ENCODE results near the gene UNC13B. TPM values are rescaled to one million over a fixed set of nuclear protein-coding genes. Genes with fewer than 3 reads are reported as not detected.
"Not testable (repeated sequence)": the region's sequence is repeated elsewhere in the genome, so short reads cannot be mapped to it uniquely, and the experiment has no call there.

The UNC13B gene
- polyA plus RNA-seq, 1 experiment = 13.2 TPM

DNA sequence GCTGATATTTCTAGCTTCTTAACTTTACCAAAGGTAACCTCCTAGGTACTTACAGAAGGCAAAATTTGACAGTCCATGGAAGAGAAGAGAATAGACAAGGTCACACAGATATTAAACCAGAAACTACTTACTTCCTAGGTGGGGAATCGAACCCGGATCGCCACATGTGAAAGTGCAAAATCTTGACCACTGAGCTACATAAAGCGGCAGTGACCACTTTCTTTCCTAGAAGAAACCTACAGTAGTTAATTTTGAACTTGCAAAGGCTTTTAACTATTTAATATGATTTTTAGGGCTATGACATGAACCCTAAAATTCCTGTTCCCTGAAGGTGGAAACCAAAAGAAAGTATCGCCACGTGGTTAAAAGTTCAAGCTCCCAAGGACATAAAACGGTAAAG is 25.8 kb upstream of the UNC13B start:
- ChIA-PET POLR2A (no interaction called here), CTCF (interaction anchor here (0.6 kb wide), 1 partner anchor 608 kb away, joined by 3 read pairs; no protein-coding TSS in a partner anchor)
- Histone ChIP-seq H3K27me3 (ENCODE audit: control insufficient read depth, insufficient read depth, low read length) (peaks cover 2% of the 10 kb centered on the region; the same call in 1 of the 2 replicates), H3K4me3 (ENCODE audit: low read depth, low read length) (no peak overlapping the region), H3K36me3 (ENCODE audit: control insufficient read depth, insufficient read depth, low read length) (no peaks in the 10 kb centered on the region)
- TF ChIP-seq, protein P1, sequence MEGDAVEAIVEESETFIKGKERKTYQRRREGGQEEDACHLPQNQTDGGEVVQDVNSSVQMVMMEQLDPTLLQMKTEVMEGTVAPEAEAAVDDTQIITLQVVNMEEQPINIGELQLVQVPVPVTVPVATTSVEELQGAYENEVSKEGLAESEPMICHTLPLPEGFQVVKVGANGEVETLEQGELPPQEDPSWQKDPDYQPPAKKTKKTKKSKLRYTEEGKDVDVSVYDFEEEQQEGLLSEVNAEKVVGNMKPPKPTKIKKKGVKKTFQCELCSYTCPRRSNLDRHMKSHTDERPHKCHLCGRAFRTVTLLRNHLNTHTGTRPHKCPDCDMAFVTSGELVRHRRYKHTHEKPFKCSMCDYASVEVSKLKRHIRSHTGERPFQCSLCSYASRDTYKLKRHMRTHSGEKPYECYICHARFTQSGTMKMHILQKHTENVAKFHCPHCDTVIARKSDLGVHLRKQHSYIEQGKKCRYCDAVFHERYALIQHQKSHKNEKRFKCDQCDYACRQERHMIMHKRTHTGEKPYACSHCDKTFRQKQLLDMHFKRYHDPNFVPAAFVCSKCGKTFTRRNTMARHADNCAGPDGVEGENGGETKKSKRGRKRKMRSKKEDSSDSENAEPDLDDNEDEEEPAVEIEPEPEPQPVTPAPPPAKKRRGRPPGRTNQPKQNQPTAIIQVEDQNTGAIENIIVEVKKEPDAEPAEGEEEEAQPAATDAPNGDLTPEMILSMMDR (IDR thresholded peaks at IDR 0.05; ENCODE audit: insufficient read depth, low read depth, low read length) = no peak
- DNase-seq (ENCODE audit: low read depth) = no peak

DNA sequence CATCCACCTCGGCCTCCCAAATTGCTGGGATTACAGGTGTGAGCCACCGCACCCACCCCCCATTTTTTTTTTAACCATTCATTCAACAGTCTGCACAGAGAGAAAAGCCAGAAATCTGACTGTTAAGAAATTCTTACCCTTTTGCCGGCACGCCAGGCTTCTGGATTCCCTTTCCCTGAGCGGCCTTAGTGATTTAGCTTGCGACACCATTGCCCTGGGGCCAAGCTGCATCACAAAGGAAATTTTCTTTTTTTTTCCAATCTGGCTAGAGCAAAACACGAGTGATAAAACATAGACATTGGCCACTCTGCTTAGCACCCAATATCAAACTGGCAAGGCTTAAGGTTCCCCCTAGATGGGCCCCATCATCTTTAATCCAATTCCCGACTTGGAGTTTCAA is 24.9 kb upstream of the UNC13B start:
- TF ChIP-seq, protein P1 (IDR thresholded peaks at IDR 0.05; ENCODE audit: insufficient read depth, low read depth, low read length) = no peak
- POLR2A ChIA-PET = no interaction called here

DNA sequence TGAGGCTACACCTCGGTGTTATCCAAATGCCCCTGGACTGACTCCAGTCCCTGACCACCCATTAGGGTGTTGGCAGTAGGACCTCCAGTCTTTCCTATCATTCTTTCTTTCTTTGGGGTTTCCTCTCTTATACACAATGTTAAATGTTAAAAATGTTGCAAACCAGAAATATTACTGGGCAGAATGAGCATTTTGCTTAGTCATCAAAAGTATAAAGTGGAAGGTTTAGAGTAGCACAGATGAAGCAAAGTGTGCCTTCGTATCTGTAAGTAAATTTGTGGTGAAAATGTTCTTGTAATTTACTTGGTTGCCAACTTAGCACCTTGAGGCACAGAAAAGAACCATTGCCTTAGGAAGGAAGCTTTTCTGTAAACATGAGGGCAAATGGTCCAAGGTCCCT is 21.7 kb upstream of the UNC13B start:
- H3K27me3 ChIP-seq (ENCODE audit: control insufficient read depth, insufficient read depth, low read length) = peaks cover 2% of the 10 kb centered on the region; the same call in 1 of the 2 replicates
- ChIA-PET POLR2A (no interaction called here), CTCF (no interaction called here)
- DNase-seq (ENCODE audit: low read depth) = no peak
- H3K36me3 ChIP-seq (ENCODE audit: control insufficient read depth, insufficient read depth, low read length) = no peaks in the 10 kb centered on the region
- TF ChIP-seq, protein P1 (IDR thresholded peaks at IDR 0.05; ENCODE audit: insufficient read depth, low read depth, low read length) = no peak
- H3K4me3 ChIP-seq (ENCODE audit: low read depth, low read length) = no peak overlapping the region

More for the DNA sequence above, 24.9 kb upstream of the UNC13B start:
- Histone ChIP-seq H3K27me3 (ENCODE audit: control insufficient read depth, insufficient read depth, low read length) (peaks cover 2% of the 10 kb centered on the region; the same call in 1 of the 2 replicates), H3K4me3 (ENCODE audit: low read depth, low read length) (no peak overlapping the region), H3K36me3 (ENCODE audit: control insufficient read depth, insufficient read depth, low read length) (no peaks in the 10 kb centered on the region)
- CTCF ChIA-PET = no interaction called here
- no peak for DNase-seq (ENCODE audit: low read depth)

DNA sequence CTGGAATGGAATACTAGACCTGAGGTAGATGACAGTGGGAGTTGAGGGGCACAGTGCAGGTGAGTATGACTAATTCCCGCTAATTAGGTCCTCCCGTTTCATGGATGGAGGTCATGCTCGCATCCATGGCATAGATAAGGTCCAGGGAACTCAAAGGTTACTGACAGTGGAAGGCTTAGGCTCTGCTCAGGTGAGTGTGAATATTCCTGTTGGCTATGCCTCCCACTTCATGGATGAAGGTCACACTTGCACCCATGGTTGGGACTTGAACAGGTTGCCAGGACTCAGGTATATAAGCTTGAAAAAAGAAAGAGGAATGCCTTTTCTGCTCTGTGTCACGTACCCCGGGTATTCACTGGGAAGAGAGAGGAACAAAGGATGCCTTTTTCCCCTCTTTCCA is 19.8 kb upstream of the UNC13B start:
- CTCF ChIA-PET = no interaction called here
- H3K27me3 ChIP-seq (ENCODE audit: control insufficient read depth, insufficient read depth, low read length) = peaks cover 2% of the 10 kb centered on the region; the same call in 1 of the 2 replicates
- POLR2A ChIA-PET = no interaction called here
- no peak overlapping the region for H3K4me3 ChIP-seq (ENCODE audit: low read depth, low read length)
- DNase-seq (ENCODE audit: low read depth) = no peak
- H3K36me3 ChIP-seq (ENCODE audit: control insufficient read depth, insufficient read depth, low read length) = no peaks in the 10 kb centered on the region
- TF ChIP-seq, protein P1 (IDR thresholded peaks at IDR 0.05; ENCODE audit: insufficient read depth, low read depth, low read length) = no peak

DNA sequence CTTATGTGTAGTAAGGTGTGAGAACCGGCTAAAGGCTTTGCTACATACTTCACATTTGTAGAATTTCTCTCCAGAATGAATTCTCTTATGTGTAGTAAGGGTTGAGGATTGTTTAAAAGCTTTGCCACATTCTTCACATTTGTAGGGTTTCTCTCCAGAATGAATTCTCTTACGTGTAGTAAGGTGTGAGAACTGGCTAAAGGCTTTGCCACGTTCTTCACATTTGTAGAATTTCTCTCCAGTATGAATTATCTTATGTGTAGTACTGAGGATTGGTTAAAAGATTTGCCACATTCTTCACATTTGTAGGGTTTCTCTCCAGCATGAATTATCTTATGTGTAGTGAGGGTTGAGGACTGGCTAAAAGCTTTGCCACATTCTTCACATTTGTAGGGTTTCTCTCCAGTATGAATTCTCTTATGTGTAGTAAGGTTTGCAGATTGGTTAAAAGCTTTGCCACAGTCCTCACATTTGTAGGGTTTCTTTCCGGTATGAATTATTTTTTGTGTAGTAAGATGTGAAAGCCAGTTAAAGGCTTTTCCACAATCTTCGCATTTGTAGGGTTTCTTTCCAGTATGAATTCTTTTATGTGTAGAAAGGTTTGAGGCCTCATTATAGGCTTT is 13.8 kb upstream of the UNC13B start:
- DNase-seq (ENCODE audit: low read depth); H3K27me3 ChIP-seq (ENCODE audit: control insufficient read depth, insufficient read depth, low read length); H3K4me3 ChIP-seq (ENCODE audit: low read depth, low read length); H3K36me3 ChIP-seq (ENCODE audit: control insufficient read depth, insufficient read depth, low read length); POLR2A ChIA-PET; CTCF ChIA-PET: not testable (repeated sequence)

DNA sequence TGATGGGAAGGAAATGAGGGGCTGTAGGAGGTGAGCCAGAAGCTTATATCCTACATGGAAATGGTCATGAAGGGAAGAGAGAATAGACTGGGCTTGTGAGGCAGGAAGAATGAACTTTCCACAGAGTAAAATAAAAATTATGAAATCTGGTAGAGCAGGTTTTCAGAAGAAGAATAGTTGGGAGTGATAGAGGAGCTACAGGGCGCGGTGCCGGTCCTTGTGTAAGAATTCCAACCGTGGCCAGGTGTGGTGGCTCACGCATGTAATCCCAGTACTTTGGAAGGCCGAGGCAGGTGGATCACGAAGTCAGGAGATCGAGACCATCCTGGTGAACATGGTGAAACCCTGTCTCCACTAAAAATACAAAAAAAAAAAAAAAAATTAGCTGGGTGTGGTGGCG is 8.9 kb upstream of the UNC13B start:
- ChIA-PET POLR2A (no interaction called here), CTCF (no interaction called here)
- Histone ChIP-seq H3K27me3 (ENCODE audit: control insufficient read depth, insufficient read depth, low read length) (no peaks in the 10 kb centered on the region), H3K4me3 (ENCODE audit: low read depth, low read length) (no peak overlapping the region), H3K36me3 (ENCODE audit: control insufficient read depth, insufficient read depth, low read length) (no peaks in the 10 kb centered on the region)
- DNase-seq (ENCODE audit: low read depth) = no peak
- TF ChIP-seq, protein P1 (IDR thresholded peaks at IDR 0.05; ENCODE audit: insufficient read depth, low read depth, low read length) = no peak

All from BJ (cell line).